ENCODE data around the gene RIOX2.
"Not testable (repeated sequence)": the region's sequence is repeated elsewhere in the genome, so short reads cannot be mapped to it uniquely, and the experiment has no call there.

RIOX2 gene

DNA sequence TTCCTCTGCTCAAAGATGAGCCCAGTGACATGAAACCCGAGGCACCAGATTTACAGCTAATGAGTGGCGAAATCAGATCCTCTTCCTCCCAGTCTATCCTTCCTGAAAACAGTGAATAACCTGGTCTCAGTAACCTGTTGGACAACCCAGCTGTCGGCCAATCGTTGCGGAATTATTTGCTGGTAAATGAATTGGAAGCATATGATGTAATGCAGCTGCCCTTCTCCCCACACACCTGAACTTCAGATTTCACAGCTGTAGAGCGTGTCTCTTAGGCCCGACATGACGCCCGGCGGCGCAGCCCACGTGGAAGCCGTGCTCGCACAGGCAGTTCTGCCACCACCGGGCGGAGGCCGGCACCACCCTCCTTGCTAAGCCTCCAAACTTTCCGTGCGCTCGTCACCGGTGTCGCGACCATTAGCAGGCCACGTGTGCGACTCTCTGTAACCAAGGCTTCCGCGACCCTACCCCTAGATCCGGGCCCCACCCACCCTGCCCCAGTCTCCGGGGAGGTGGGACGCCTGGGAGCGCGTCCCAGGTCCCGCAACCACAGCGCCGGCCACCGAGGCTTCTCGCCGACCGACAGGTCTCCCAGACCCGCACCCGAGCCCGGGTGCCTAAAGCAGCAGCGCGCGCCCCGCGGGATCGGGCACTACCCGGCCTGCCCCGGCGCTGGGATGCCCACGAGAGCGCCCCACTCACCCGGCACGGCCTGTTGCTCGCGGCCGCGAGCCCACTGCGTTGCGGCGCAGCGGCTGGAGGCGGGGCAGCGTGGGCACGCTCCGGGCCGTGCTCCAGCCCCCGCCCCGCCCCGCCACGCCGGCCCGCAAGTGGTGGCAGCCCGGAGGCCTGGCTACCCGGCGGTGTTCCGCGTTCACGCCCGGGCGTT lies at the start of gene RIOX2:
RIOX2 (minus strand) TSS at position 753 of the 889 bp plus-strand sequence. CDS start 4,838 bp downstream, outside the sequence.
- DNase-seq = peak; percentile 89

DNA sequence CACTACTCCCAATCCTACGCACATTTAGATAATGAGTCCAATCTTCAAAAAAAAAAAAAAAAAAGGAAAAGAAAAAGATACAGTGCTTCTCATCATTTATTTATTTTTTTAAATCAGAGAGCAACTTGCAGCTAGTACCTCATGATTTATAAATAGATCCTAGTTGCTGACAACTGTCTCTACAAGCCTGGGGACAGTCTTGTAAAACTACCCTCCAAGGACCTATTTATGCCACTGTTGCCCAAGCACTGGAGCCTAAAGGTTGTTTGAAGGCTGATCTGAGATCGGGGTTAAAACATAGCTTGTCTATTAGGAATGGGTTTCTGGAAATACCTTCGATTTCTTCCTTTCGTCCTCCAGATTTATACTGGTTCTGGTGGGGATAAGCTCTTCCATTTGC lies 48.2 kb upstream of the RIOX2 start:
- no peak for DNase-seq

GRCh38 chr3:98018301-98018700 lies 46.1 kb upstream of the RIOX2 start:
- no peak for DNase-seq

DNA sequence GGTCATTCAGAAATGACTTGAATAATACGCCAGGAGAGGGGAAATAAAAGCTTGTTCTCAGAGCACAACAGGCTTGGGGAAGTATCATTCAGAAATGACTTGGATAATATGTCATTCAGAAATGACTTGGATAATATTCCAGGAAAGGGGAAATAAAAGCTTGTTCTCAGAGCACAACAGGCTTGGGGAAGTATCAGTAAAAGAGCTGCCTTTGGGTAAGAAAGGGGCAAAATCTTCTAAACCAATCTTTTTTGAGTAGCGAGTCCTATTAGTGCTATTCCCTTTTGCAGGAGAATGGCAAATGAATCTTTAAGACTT lies 42.0 kb upstream of the RIOX2 start:
- no peak for DNase-seq

DNA sequence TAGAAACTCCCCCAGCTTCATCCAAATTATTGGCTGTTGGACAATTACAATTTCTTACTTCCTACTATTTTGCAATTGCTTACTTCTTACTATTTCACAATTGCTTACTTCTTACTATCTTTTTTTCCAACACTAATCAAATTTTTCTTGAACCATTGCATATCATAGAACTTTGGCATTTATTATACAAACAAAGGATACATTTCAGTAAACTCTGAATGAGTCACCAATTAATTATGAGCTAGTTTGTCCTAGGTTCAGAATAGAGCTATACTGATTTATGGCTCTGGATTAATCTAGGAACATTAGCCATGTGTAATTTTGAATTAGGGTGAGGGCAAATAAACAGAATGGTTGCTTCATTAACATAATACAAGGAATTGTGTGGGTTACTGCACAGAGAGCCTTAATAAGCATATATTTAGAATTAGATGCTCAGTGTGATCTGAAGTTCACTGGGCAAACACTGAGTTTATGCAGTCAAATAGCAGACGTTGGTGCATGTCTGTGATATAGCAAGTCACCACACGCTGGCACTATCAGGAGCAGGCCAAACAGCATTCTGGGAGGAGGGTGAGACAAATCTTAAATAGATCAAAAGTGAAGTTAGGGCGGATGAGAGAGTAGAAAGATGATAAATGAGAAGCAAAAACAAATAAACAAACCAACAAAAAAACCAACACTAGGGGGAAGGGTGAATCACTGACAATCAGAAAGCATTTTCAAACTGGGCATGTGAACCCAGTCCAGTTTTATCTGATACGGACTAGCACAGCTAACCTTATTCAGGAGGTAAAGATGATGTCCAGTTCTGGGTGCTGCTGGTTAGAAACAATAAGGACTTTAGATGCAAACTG lies 41.4 kb upstream of the RIOX2 start:
- no peak for DNase-seq

- DNase-seq = no peak
These were observed 40.7 kb upstream of the RIOX2 start for GRCh38 chr3:98012979-98013378.

- not testable (repeated sequence) for DNase-seq
These were observed 38.7 kb upstream of the RIOX2 start for GRCh38 chr3:98010883-98011449.

DNA sequence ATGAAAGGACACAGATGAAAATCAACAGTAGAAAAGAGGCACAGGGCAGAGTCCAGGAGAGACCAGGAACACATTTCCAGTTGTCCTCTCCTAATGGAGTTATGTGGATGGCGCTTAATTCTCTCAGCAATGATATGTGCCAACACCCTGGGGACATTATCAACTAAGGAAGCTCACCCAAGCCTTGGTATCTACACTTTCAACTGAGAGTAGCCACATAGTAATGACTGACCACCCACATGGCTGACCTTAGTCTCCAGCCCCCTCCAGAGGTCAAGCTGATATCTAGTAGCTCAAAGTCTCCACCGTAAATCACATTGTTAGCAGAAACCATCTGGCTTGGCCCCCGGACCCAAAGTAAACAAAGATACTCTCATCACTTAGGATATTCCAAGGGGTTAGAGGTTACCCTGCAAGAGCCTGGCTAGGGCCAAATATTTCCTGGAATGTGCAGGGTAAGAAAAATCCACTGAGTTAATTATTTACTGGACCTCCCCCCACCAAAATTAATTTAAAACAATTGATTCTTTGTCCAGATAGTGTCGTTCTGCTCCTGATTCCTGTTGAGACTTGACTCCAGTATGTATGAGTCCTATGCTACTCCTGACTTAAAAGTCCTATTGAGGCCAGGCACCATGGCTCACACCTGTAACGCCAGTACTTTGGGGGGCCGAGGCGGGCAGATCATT lies 38.1 kb upstream of the RIOX2 start:
- no peak for DNase-seq

DNA sequence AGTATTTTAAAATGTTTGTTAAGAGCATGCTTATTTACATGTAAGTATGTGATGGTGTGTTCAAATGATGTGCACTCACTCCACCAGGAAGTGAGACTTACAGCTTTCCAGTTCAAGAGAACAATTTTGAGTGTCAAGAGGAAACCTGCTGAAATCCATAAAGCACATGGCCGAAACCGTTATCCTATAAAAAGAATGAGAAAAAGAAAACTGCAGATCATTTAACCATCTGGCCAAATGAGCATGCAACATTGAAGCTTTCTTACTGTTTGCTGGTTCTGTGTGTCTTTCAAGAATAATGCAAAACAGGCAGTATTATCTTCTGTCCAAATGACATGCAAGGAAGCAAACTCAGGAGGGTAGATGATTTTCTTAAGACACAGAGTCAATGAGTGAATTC lies 36.6 kb upstream of the RIOX2 start:
- DNase-seq = peak; percentile 21

DNA sequence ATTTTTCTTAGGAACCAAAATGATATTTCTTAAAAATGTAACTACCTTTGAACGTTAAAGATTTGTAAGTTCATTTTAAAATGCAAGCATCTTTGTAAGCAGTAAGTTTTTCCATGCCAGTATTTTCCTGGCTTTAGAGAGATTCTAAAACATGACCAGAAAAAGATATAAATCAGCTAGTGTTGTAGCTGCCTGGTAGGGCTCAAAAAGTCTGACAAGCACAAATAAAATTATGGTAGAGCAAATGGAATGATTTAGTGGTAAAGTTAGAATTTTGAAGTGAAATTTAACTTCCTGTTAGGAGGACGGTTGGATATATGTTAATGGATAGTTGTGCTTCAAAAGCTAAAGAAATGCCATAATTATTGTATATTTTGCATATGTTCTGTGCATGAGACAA lies 33.2 kb upstream of the RIOX2 start:
- no peak for DNase-seq

DNA sequence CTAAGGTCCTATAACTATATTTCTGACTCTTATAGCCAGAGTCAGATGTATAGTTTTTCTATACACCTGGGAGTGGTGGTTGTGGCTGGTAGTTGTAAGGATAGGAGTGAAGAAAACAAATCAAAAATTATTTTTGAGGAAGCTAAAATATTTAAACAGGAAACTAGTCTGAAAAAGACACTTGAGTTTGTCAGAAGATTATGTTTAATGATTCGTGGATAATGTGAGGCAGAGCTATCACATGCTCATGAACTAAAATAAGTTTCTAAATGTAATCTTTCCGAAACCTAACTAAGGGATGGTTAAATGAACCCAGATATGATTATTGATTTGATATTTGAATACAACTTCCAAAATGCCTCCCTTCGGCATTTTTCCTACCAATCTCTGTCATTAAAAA lies 32.5 kb upstream of the RIOX2 start:
- no peak for DNase-seq

DNA sequence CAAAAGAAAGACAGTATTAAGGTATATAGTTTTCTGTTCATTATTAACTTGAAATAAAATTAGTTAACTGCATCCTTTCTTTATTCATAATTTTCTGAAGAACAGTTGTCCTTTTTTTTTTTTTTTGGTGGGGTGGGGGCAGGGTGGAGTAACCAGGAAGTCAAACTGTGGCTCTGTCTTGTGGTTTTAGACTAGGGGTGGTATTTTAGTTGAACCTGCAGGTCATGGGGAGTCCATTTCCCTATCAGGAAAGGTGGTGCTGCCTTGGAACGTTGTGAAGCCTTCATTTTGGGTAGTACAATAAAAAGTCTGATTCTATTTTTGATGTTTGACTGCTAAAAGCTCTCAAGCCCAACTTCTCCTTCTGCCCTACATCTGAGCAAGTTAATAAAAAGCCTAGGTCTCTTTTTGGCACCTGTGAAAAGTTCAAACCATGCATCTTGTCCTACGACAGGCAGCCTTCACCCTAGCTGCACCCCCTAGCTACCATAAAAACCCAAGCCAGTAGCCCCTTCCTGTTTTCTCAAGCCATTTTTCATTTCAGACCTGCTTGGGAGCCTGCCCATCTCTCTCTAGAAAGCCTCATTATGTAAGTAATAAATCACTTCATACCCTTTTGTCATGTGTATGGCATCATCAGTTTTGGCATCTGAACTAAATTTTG lies 31.2 kb upstream of the RIOX2 start:
- DNase-seq = peak; percentile 79

- DNase-seq = peak; percentile 52
These were observed 30.5 kb upstream of the RIOX2 start for GRCh38 chr3:98002717-98003116.

DNA sequence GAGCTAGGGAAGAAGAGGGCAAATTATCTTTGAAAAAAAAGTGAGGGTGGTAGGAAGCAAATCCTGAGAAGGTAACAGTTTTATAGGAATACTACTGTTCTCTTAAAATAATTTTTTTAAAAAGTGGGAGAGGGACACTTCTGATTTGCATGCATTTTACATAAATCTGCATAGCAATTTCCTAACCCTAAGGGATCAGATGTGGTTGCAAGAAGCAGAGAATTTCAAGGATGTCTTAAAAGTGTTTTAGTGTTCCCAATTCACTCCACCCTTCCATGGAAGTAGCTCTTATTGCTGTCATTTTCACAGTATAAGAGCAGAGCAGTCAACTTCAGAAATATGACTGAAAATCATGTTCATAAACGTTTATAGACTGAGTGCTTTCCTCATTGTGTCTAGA lies 27.8 kb upstream of the RIOX2 start:
- no peak for DNase-seq

GRCh38 chr3:97999103-97999502 lies 26.9 kb upstream of the RIOX2 start:
- DNase-seq = no peak

DNA sequence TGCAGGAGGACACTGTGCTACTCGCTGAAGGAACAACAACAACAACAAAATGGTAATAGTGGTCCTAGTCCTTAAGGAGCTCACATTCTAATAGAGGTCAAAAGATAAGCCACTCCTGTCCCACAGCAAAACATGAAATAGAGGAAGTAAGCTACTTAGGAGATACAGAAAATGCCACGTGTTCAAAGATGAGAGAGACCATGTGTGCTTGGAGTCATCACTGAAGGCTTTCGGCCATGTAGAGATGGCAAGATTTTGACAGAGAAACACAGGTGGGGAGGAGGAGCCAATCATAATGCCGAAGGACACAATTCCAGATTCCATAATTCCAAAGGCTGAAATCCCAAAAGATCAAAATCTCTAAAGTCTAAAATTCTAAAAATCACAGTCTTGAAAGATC lies 24.8 kb upstream of the RIOX2 start:
- peak; percentile 22 for DNase-seq

DNA sequence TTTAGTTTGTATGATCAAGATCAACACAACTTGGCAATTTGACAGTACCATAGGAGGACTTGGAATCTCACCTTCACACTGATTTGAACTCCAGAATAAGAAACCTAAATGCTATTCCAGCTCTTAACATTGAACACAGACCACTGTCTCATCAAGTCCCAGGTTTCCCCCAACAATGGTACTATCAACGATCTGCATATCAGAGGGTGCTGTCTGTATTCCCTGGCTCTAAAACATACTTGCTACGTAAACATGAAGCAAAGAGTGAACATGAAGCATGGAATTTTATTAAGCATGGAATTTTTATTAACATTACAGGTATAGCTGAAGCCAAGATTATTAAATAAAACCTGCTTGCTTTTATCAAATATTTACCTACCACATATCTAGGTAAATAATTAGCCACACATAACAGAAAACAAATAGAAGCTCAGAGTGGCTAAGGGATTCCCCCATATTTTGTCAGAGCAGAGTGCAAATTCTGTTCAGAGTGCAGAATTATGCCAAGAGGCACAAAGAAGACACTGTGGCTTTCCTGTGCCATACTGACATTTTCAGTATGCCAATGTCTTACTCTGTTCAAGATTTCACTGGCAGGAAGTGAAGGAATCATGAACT lies 22.2 kb upstream of the RIOX2 start:
- DNase-seq = no peak

GRCh38 chr3:97993526-97993925 lies 21.3 kb upstream of the RIOX2 start:
- no peak for DNase-seq

DNA sequence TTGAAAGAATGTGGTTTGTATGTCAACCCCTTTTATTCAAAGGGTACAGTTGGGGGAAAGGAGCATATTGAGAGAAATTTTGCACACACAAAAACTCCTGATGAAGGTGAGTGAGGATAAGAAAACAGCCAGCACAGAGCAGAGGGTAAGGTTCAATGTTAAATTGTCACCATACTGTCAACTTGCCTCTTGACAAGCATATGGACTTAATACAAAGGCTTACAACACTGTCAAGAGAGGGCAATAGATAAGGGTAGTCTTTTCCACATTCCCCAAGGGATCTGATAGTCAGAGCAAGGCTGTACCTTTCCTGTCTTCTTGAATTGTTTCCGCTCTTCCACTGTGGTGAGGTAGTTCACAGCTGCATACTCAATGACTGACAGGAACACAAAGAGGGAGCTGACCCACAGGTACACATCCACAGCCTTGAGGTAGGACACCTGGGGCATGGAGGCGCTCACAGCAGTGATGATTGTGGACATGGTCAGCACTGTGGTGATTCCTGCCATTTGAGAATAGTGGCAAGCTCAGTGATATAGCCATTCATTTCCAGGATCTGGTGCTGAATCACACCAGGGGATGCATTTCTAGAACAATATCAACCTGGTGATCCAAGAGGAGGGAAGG lies 20.4 kb upstream of the RIOX2 start:
- DNase-seq = no peak

GRCh38 chr3:97991293-97991682 lies 19.1 kb upstream of the RIOX2 start:
- no peak for DNase-seq

DNA sequence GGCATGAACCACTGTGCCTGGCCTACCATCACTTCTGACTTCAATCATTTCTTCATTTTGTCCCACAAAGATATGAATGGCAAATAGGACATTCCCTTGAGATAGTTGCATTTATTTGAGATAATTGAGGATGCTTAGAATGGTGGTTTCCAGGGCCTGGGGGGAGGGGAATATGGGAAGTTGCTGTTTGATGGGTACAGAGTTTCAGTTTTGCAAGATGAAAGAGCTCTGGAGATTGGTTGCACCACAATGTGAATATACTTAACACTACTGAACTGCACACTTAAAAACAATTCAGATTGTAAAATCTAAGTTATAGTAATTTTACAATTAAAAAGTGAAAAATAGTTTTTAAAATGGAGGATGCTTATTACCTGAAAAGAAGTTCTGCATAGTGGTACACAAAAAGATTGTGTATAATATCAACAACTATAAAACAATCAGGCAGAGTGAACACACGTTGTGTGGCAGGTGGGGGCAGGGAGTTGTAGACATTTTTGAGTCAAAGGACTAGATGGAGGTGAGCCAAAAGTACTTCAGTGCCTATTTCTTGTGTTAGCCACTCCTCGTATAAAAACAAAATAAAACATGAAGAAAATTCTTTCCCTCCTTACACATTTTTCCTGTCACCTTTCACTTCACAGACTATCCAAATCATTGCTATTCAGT lies 18.5 kb upstream of the RIOX2 start:
- DNase-seq = no peak
